NCI-H128 (cell line): ENCODE results near the gene METTL1.
A peak's percentile ranks its signal among the peaks of the same experiment; 100 is the strongest.
"Not testable (repeated sequence)": the region's sequence is repeated elsewhere in the genome, so short reads cannot be mapped to it uniquely, and the experiment has no call there.

Experiments
- DNase-seq: peaks from one replicate; lab custom pipeline; 2025; ENCODE audit not compliant: unreplicated experiment; lab: John Stamatoyannopoulos, UW

Gene METTL1

GRCh38 chr12:57771873-57772428, at the start of gene METTL1:
TSS of gene METTL1 (minus strand) at chr12:57772105. CDS start at chr12:57772083, 22 bp downstream.
- peak; percentile 84 for DNase-seq

- DNase-seq: not testable (repeated sequence)
Measured at GRCh38 chr12:57821015-57821414, 49.1 kb upstream of the METTL1 start.

DNA sequence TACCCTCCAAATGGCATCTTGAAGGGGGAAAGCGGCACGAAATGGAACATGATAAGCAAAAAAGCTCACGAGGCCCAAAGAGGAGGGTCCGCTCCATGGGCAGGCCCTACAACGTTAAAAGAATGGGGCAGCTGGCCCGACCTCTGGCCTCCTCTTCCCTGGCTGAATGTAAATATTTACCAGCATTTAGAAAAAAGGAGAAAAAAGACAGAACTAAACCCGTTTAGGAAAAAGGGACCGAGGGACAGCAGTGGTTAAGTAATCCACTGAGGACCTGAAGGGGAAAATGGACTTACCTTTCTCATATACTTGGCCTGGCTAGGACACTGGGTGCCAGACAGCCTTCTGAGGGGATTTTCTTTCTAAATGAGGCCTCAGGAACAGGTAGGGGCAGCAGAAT, 48.2 kb upstream of the METTL1 start:
- DNase-seq: not testable (repeated sequence)

DNA sequence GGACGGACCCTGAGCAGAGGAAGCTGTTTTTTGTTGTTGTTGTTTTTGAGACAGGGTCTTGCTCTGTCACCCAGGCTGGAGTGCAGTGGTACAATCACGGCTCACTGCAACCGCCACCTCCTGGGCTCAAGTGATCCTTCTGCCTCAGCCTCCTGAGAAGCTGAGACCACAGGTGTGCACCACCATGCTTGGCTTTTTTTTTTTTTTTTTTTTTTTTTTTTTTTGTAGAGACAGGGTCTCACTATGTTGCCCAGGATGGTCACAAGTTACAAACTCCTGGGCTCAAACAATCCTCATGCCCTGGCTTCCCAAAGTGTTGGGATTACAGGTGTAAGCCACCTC, 46.1 kb upstream of the METTL1 start:
- DNase-seq: not testable (repeated sequence)

GRCh38 chr12:57817261-57817989, 45.5 kb upstream of the METTL1 start:
- no peak for DNase-seq

DNA sequence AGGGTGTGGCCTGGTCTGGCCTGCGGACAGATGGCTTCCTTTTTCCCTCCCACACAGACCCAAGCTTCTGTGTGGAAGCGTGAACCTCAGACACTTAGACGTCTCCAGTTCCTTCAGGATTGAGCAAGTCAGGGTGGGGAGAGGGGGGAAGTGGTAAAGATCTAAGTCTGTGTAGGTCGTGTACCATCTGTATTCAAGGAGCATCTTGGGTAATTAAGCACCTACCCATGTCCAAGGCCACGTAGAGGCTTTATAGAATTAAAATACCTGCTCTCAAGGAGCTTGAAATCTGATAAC, 44.9 kb upstream of the METTL1 start:
- DNase-seq: no peak

DNA sequence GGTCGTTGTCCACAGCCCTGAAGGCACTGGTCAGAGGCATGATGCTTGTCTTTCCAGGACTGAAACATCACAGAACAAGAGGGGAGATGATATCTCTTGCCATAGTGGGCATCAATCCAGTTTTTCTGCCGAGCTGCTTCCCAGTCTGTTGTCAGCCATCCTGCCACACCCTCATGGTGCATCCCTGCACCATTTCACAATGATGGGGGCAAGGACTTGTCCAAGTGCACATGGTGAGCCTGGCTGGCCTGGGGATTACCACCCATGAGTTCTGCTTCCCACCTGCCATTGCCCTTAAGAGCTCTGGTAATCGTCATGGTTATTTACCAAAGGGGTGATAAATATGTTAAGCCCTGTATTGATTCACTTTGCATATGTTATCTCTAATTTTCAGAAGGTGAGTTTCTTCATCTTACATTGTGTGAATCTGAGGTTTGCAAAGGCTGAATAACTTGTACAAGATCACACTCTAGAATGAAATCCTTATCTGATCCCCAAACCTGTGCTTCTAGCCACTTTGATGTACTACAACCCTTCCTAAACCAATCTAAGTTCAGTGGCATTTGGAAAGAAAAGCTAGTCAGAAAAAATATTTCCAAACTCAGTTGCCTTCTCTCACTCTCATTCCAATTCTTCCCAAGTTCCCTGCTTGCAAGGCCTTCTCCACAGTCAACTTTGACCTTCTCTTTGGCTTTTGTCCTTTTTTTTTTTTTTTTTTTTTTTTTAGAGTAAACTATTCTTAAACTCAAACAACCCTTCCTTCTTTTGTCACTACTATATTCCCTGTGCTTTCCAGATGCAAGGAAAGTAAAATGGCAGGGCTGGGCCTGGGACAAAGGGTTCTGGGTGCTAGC, 44.3 kb upstream of the METTL1 start:
- DNase-seq: no peak

- no peak for DNase-seq
Measured at GRCh38 chr12:57815177-57816000, 43.5 kb upstream of the METTL1 start.

- DNase-seq: no peak
Measured at GRCh38 chr12:57813971-57814772, 42.3 kb upstream of the METTL1 start.

DNA sequence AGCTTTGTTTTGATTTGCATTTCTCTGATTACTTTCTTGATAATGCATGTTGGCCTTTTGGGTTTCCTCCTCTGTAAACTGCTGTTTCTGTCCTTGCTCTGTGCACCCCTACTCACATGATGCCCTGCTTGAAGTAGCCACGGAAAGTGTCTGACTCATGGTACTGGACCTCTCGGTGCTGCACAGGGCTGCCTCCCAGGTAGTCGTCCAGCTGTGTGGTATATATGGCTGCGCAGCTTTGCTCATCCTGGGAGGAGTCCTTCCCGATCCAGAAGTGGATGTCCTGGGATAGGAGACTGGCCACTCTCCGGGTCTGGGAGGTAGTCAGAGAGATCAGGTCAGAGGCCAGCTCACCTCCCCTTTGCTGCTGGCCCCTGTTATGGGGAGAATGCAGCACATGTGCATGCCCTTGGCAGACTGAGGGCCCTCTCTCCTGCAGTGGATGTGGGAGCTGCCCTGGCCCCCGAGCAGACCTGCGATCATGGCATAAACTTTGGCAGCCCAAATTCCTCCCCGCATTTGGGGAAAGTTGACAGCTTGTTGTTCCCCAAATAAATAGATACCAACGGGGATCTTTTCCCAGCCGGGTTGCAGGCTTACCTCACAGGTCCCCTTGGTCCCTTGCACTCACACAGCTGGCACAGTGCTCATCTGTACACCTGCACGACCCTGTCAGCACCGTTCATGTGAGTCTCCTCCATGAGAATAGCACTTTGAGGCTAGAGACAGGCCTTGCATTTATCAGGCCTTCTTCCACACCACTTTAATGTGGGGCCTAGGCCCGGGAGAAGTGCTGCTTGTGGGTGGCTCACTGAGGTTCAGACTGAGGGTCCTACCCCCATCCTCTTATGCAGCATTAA, 41.4 kb upstream of the METTL1 start:
- DNase-seq: no peak

DNA sequence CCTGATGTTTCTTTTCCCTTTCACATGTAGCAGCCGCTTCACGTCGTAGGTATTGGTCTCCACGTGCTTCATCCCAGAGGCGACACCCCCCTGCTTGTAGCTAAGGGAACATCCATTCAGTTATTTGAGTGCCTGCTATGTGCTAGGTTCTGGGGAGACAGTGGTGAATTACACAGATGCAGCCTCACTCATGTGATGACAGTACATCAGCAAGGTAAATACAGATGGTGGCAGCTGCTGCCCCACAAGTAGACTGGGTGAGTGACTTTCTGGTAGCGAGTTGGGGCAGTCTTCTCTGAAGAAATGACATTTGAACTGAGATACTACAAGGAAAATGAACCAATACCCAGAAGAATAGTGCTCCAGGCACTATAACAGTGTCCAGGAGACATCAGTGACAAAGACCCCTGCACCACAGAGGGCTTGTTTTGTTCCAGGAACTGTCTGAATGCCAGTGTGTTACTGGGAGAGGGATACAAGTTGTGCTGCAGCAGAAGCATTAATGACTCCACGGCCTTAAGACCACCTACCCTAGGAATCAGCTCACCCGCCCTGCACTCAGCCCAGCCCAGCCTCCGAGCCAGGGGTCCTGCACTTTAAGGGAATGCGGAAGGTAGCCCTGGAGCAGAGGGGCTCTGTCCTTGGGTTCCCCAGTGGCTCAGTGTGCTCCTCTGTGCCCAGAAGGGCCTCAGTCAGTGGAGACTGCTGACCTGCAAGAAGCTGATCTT, 39.3 kb upstream of the METTL1 start:
- DNase-seq: no peak

DNA sequence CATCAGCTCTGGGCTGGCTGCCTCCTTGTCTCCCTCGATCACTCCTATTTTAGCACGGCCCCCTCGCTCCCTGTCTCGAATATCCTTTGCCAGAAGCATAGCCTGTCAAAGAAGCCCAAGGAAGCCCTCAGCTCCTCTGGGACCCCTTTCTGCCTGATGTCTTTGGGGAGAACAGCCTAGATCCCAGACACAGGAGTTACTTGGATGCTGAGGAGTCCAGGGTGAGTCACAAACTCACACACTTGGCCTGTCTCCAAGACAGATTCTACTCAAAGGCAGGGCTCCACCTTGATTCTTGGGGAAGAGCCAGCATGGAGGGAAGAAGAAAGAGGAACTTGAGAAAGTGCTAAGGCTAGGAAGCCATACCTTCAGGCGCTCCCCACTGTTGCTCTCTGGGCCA, 38.5 kb upstream of the METTL1 start:
- DNase-seq: no peak

GRCh38 chr12:57809425-57809824, 37.5 kb upstream of the METTL1 start:
- DNase-seq: no peak

DNA sequence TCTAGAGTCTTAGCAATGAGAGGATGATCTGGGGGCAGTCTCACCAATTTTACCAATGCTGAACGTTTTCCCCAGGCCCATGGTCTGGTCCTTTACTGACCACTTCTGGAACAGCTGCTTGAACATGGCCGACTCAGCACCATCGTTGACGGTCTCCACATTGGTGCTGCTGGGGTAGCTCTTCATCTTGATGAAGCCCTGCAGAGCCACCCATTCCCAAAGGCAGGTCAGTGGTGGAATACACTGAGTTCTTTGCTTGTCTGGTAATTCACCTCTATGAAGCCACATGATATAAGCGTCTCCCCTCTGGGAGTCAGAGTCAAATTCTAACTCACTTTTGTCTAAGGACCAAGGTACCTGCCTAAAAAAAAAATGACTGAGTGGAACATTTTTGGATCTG, 36.4 kb upstream of the METTL1 start:
- no peak for DNase-seq

GRCh38 chr12:57807285-57807684, 35.4 kb upstream of the METTL1 start:
- no peak for DNase-seq

GRCh38 chr12:57806677-57807076, 34.8 kb upstream of the METTL1 start:
- no peak for DNase-seq

DNA sequence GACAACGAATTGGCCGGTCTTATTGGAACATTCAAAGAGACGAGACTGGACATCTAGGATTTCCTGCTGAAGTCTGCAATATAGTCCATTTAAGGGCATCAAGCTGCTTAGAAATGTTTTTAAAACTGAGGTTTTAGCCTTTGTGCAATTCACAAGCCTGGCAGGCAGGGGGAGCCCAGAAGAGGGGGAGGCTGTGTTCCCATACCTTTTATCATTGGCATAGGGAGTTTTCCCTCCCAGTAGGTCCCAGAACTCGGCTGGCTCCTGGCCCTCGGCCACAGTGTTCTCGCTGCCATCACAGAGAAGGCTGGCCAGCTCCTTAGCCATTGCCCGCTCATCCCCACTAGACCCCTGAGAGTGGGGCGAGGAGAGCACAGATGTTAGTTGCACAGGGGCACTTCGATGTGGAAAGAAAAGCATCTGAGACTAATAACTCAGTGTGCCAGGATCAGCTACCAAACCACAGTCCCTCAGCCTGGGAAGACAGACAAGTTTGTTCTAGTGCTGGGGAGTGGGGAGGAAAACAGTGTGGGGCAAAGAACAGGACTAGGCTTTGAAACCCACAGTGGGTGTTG, 31.5 kb upstream of the METTL1 start:
- DNase-seq: no peak

GRCh38 chr12:57802607-57803006, 30.7 kb upstream of the METTL1 start:
- no peak for DNase-seq

DNA sequence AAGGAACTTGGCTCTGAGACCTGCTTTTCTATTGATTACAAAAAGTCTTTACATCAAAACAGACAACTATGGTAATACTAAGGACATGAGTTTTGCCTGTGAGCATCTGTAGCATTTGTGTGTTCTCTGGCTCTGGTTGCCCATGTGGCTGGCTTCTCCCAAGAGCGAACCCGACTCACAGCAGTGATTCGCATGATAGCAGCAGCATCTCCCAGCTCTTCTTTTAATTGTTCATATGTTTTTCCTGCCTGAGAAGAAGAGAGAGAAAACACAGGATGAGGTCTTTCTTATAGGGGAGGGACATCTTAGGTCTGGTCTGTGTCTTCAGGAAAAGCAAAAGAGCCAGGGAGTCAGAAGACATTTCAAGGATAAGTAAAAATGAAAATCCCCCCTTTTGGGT, 29.1 kb upstream of the METTL1 start:
- no peak for DNase-seq
